H9 (cell line): ENCODE results near the gene ABCG1. TPM values are rescaled to one million over a fixed set of nuclear protein-coding genes. Genes with fewer than 3 reads are reported as not detected.

Experiments used
- DNase-seq: peaks from one replicate; pipeline ENCODE4 v3.0.0-alpha.2; 2017
- H2AFZ ChIP-seq: one replicate; pipeline ENCODE4 v1.6.1; 2013; ENCODE audit warnings: mild to moderate bottlenecking, low read length, control low read depth, moderate library complexity
- H2AK5ac ChIP-seq: 2 replicates; pipeline ENCODE4 v1.6.1; 2013; ENCODE audit warnings: low read length, control low read depth, mixed read lengths; ENCODE audit not compliant: insufficient read length
- H2BK120ac ChIP-seq: one replicate; pipeline ENCODE4 v1.6.1; 2013; ENCODE audit warnings: low read depth, mild to moderate bottlenecking, low read length, control low read depth, inconsistent platforms; ENCODE audit not compliant: poor library complexity, severe bottlenecking
- H2BK12ac ChIP-seq: 2 replicates; pipeline ENCODE4 v1.6.1; 2013; ENCODE audit warnings: low read length, control low read depth, mixed read lengths, low read depth; ENCODE audit not compliant: insufficient read length
- H2BK15ac ChIP-seq: 2 replicates; pipeline ENCODE4 v1.6.1; 2013; ENCODE audit warnings: low read depth, low read length, control low read depth
- H2BK20ac ChIP-seq: one replicate; pipeline ENCODE4 v1.6.1; 2013; ENCODE audit warnings: low read depth, mild to moderate bottlenecking, low read length, control low read depth, inconsistent platforms; ENCODE audit not compliant: poor library complexity, severe bottlenecking
- H2BK5ac ChIP-seq: 2 replicates; pipeline ENCODE4 v1.6.1; 2013; ENCODE audit warnings: low read length, control low read depth, mixed read lengths; ENCODE audit not compliant: insufficient read length
- H3K14ac ChIP-seq: 2 replicates; pipeline ENCODE4 v1.6.1; 2013; ENCODE audit warnings: low read length, control low read depth; ENCODE audit not compliant: insufficient read depth
- H3K18ac ChIP-seq: 2 replicates; pipeline ENCODE4 v1.6.1; 2013; ENCODE audit warnings: low read depth, mild to moderate bottlenecking, mixed read lengths, low read length, control low read depth; ENCODE audit not compliant: insufficient read length
- H3K23ac ChIP-seq: 2 replicates; pipeline ENCODE4 v1.6.1; 2013; ENCODE audit warnings: low read length, control low read depth, mixed read lengths, low read depth; ENCODE audit not compliant: insufficient read length
- H3K23me2 ChIP-seq: 2 replicates; pipeline ENCODE4 v1.6.1; 2013; ENCODE audit warnings: low read depth, mild to moderate bottlenecking, mixed read lengths, low read length, control low read depth; ENCODE audit not compliant: insufficient read length, poor library complexity, severe bottlenecking
- H3K27ac ChIP-seq: 2 replicates; pipeline ENCODE4 v1.5.1; 2013; ENCODE audit warnings: low read length, control low read depth, mixed read lengths, low read depth; ENCODE audit not compliant: insufficient read length
- H3K27me3 ChIP-seq: 2 replicates; pipeline ENCODE4 v1.6.1; 2013; ENCODE audit warnings: low read length, control low read depth, inconsistent platforms; ENCODE audit not compliant: insufficient read depth
- H3K4ac ChIP-seq: 2 replicates; pipeline ENCODE4 v1.6.1; 2013; ENCODE audit warnings: low read depth, mild to moderate bottlenecking, control low read depth, inconsistent platforms, low read length, moderate library complexity
- H3K4me1 ChIP-seq: 2 replicates; pipeline ENCODE4 v1.6.1; 2013; ENCODE audit warnings: low read length, control low read depth, inconsistent platforms; ENCODE audit not compliant: insufficient read depth
- H3K4me2 ChIP-seq: 2 replicates; pipeline ENCODE4 v1.6.1; 2013; ENCODE audit warnings: low read length, control low read depth, mixed read lengths; ENCODE audit not compliant: insufficient read length, insufficient read depth
- H3K56ac ChIP-seq: 2 replicates; pipeline ENCODE4 v1.6.1; 2013; ENCODE audit warnings: low read depth, mild to moderate bottlenecking, mixed read lengths, low read length, control low read depth; ENCODE audit not compliant: insufficient read length
- H3K79me1 ChIP-seq: 2 replicates; pipeline ENCODE4 v1.6.1; 2013; ENCODE audit warnings: low read depth, mild to moderate bottlenecking, moderate library complexity, low read length, control low read depth, inconsistent platforms; ENCODE audit not compliant: insufficient read depth, poor library complexity, severe bottlenecking
- H3K79me2 ChIP-seq: 2 replicates; pipeline ENCODE4 v1.6.1; 2013; ENCODE audit warnings: low read length, control low read depth, inconsistent platforms; ENCODE audit not compliant: insufficient read depth
- H3K9ac ChIP-seq: 2 replicates; pipeline ENCODE4 v1.6.1; 2013; ENCODE audit warnings: low read length, control low read depth, mixed read lengths; ENCODE audit not compliant: insufficient read length; ENCODE audit errors: extremely low read depth
- H3K9me3 ChIP-seq: one replicate; pipeline ENCODE4 v1.6.1; 2013; ENCODE audit warnings: low read depth, low read length, inconsistent platforms; ENCODE audit not compliant: control insufficient read depth
- H3T11ph ChIP-seq: one replicate; pipeline ENCODE4 v1.6.1; 2013; ENCODE audit warnings: mild to moderate bottlenecking, low read length, control low read depth, inconsistent platforms
- H4K20me1 ChIP-seq: one replicate; pipeline ENCODE4 v1.6.1; 2013; ENCODE audit not compliant: control insufficient read depth, insufficient read length, insufficient read depth
- H4K5ac ChIP-seq: 2 replicates; pipeline ENCODE4 v1.6.1; 2013; ENCODE audit warnings: low read depth, mild to moderate bottlenecking, mixed read lengths, low read length, control low read depth; ENCODE audit not compliant: insufficient read length
- H4K8ac ChIP-seq: replicated peaks from 2 replicates; pipeline ENCODE4 v1.6.1; 2013; ENCODE audit warnings: low read length, control low read depth, mixed read lengths, low read depth; ENCODE audit not compliant: insufficient read length
- H4K91ac ChIP-seq: 2 replicates; pipeline ENCODE4 v1.6.1; 2013; ENCODE audit warnings: low read depth, mild to moderate bottlenecking, moderate library complexity, mixed read lengths, low read length, control low read depth; ENCODE audit not compliant: insufficient read length
- H3K27ac Mint-ChIP-seq, 3 experiments: 2 replicates in 2 of 3; 3 replicates in 1 of 3; pipeline ENCODE4 v1.8.0; 2020 to 2021; ENCODE audit warnings: mixed read lengths in 3 of 3, mild to moderate bottlenecking in 1 of 3, moderate library complexity in 1 of 3
- H3K27me3 Mint-ChIP-seq: 2 replicates; pipeline ENCODE4 v1.8.0; 2021; ENCODE audit warnings: low read depth, mild to moderate bottlenecking, moderate library complexity, mixed read lengths
- H3K36me3 Mint-ChIP-seq, 3 experiments: 2 replicates in 2 of 3; 3 replicates in 1 of 3; pipeline ENCODE4 v1.8.0; 2020 to 2021; ENCODE audit warnings: low read depth in 3 of 3, mixed read lengths in 3 of 3; ENCODE audit not compliant: insufficient read depth in 1 of 3
- H3K4me1 Mint-ChIP-seq, 2 experiments: 2 replicates each; pipeline ENCODE4 v1.8.0; 2020; ENCODE audit warnings: mixed read lengths in 2 of 2
- H3K4me3 Mint-ChIP-seq, 2 experiments: 2 replicates in 1 of 2; 3 replicates in 1 of 2; pipeline ENCODE4 v1.8.0; 2020 to 2021; ENCODE audit warnings: mild to moderate bottlenecking in 2 of 2, mixed read lengths in 2 of 2, moderate library complexity in 1 of 2
- H3K9me3 Mint-ChIP-seq, 2 experiments: 2 replicates in 1 of 2; 3 replicates in 1 of 2; pipeline ENCODE4 v1.8.0; 2020; ENCODE audit warnings: mild to moderate bottlenecking in 2 of 2, mixed read lengths in 2 of 2, moderate library complexity in 1 of 2
- WGBS: extraction: QIAGEN DNeasy Blood & Tissue Kit; methylation state at CpG from one replicate; pipeline ENCODE4 v1.1.7; 2013; ENCODE audit warnings: missing lambda C conversion rate, low lambda C conversion rate, mixed read lengths; ENCODE audit not compliant: insufficient read length; ENCODE audit errors: extremely low coverage; 5-methylcytosine and 5-hydroxymethylcytosine counted together
- total RNA-seq: library from RNA; stranded (reverse); gene quantifications from 2 replicates; pipeline ENCODE4 v1.2.1, GENCODE V29; 2021
- TF ChIP-seq, protein P1 (sequence below): fragments of 200-600 bp; sonication (generic); conservative IDR thresholded peaks from 3 replicates; pipeline ENCODE4 v1.8.0; 2021; ENCODE audit warnings: antibody characterized with exemption, mild to moderate bottlenecking

ABCG1 gene
- total RNA-seq, 1 experiment from 2014 or later, result 0.83 TPM

DNA sequence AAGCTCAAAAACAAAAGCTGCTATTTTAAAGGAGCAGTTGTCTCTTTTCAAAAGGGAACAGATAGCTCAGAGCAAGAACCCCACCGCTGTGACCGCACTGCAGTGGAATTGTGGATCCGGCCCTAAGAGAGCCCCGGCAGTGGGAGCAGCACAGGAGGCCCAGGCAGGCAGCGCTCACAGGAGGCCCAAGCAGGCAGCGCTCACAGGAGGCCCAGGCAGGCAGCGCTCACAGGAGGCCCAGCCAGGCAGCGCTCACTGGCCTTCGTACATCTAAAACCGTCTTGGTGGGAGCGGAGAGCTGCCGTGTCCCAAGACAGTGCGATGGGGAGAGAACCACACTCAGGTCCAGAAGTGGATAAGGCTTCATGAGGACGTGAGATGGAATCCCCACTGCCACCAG lies 92.2 kb downstream of the ABCG1 start:
- Histone ChIP-seq H3K56ac (no peak overlapping the region), H3K4me1 (peaks cover 4% of the 10 kb centered on the region; the same call in 1 of the 2 replicates), H3K27ac (no peak overlapping the region), H2AFZ (no peak overlapping the region), H4K91ac (no peak overlapping the region), H4K5ac (no peak overlapping the region), H2BK5ac (no peak overlapping the region), H2BK120ac (no peak overlapping the region), H3K23me2 (no peaks in the 10 kb centered on the region), H3K18ac (no peak overlapping the region), H3K14ac (no peak overlapping the region), H3K79me1 (no peaks in the 10 kb centered on the region), H4K20me1 (no peaks in the 10 kb centered on the region), H2BK20ac (no peak overlapping the region), H2BK15ac (no peak overlapping the region), H3K4me2 (no peak overlapping the region), H3K9me3 (no peaks in the 10 kb centered on the region), H3T11ph (no peak overlapping the region), H3K9ac (no peak overlapping the region), H2BK12ac (no peak overlapping the region), H3K79me2 (no peaks in the 10 kb centered on the region), H3K27me3 (no peaks in the 10 kb centered on the region), H3K4ac (no peak overlapping the region), H4K8ac (no peak overlapping the region), H2AK5ac (no peak overlapping the region), H3K23ac (no peak overlapping the region)
- TF ChIP-seq, protein P1, sequence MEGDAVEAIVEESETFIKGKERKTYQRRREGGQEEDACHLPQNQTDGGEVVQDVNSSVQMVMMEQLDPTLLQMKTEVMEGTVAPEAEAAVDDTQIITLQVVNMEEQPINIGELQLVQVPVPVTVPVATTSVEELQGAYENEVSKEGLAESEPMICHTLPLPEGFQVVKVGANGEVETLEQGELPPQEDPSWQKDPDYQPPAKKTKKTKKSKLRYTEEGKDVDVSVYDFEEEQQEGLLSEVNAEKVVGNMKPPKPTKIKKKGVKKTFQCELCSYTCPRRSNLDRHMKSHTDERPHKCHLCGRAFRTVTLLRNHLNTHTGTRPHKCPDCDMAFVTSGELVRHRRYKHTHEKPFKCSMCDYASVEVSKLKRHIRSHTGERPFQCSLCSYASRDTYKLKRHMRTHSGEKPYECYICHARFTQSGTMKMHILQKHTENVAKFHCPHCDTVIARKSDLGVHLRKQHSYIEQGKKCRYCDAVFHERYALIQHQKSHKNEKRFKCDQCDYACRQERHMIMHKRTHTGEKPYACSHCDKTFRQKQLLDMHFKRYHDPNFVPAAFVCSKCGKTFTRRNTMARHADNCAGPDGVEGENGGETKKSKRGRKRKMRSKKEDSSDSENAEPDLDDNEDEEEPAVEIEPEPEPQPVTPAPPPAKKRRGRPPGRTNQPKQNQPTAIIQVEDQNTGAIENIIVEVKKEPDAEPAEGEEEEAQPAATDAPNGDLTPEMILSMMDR, result no peak
- no peaks in the 10 kb centered on the region for H3K36me3 Mint-ChIP-seq
- no peak for DNase-seq
- H3K27me3 Mint-ChIP-seq, result peaks cover 7% of the 10 kb centered on the region
- H3K4me3 Mint-ChIP-seq, result no peak overlapping the region
- H3K4me1 Mint-ChIP-seq, result peaks cover 36 to 37% of the 10 kb centered on the region in 2 experiments
- H3K9me3 Mint-ChIP-seq, result no peaks in the 10 kb centered on the region; a peak in 1 of 5 replicates
- WGBS, result no CpG with 5 or more reads among the region's 14 CpGs
- H3K27ac Mint-ChIP-seq, result no peak overlapping the region
